ENCODE measurements around the gene SNCAIP.

DNA sequence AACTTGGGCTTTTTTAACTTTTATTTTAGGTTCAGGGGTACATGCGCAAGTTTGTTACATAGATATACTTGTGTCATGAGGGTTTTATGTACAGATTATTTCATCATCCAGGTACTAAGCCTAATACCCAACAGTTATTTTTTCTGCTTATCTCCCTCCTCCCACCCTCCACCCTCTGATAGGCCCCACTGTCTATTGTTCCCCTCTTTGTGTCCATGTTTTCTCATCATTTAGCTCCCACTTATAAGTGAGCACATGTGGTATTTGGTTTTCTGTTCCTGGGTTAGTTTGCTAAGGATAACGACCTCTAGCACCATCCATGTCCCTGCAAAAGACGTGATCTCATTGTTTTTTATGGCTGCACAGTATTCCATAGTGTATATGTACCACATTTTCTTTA is 172.1 kb downstream of the SNCAIP start:
- TF ChIP-seq CTCF (IDR thresholded peaks at IDR 0.05) (no peak), POLR2A (IDR thresholded peaks at IDR 0.05) (no peak), EP300 (IDR thresholded peaks at IDR 0.05; ENCODE audit: low read depth) (no peak)

All from transverse colon (tissue), 3 donors.